ENCODE data around the gene ALPK3. TPM values are rescaled to one million over a fixed set of nuclear protein-coding genes. Genes with fewer than 3 reads are reported as not detected.

Gene ALPK3
- total and polyA plus RNA-seq, 5 donors from 2014 or later, result 0.22 TPM; not detected in 4

Other genes starting within 250 kb of the ALPK3 start
- gene ZSCAN2, start 216.3 kb upstream of the ALPK3 start, total RNA-seq, result 4.8 TPM
- gene ZSCAN2, start 216.3 kb upstream of the ALPK3 start, polyA plus RNA-seq, result 10 to 100 TPM in 2 of 4 donors, 1 to 10 TPM in 2; 6.9 to 12.4 (median 9.4) TPM
- gene WDR73, start 163.1 kb upstream of the ALPK3 start, total RNA-seq, result 19.6 TPM
- 10 to 100 TPM; 12.9 to 19.2 (median 16.1) TPM for gene WDR73, start 163.1 kb upstream of the ALPK3 start, polyA plus RNA-seq
- gene NMB, start 159.2 kb upstream of the ALPK3 start, total RNA-seq, result 2.2 TPM
- 1 to 10 TPM; 5.5 to 7.1 (median 6.7) TPM for gene NMB, start 159.2 kb upstream of the ALPK3 start, polyA plus RNA-seq
- gene SEC11A, start 101.2 kb upstream of the ALPK3 start, total RNA-seq, result 72.9 TPM
- gene SEC11A, start 101.2 kb upstream of the ALPK3 start, polyA plus RNA-seq, result 100 to 1,000 TPM; 152 to 186 (median 163) TPM
- 39.8 TPM for gene ZNF592, start 68.8 kb upstream of the ALPK3 start, total RNA-seq
- 1 to 10 TPM; 3.8 to 4.3 (median 4.2) TPM for gene ZNF592, start 68.8 kb upstream of the ALPK3 start, polyA plus RNA-seq
- not detected for gene SLC28A1, start 67.3 kb downstream of the ALPK3 start, total RNA-seq
- gene SLC28A1, start 67.3 kb downstream of the ALPK3 start, polyA plus RNA-seq, result not detected
- gene PDE8A, start 164.5 kb downstream of the ALPK3 start, total RNA-seq, result 28.9 TPM
- gene PDE8A, start 164.5 kb downstream of the ALPK3 start, polyA plus RNA-seq, result 1 to 10 TPM; 2.0 to 4.9 (median 4.1) TPM

Data from CD4-positive, CD25-positive, alpha-beta regulatory T cell (primary cell).